ENCODE data around the gene UCP3.

GRCh38 chr11:73991471-73992006 lies 17.3 kb downstream of the UCP3 start:
- TF ChIP-seq CTCF (conservative IDR thresholded peaks at IDR 0.05; ENCODE audit: low read depth, low read length) (no peak), EZH2phosphoT487 (IDR thresholded peaks at IDR 0.05; ENCODE audit: borderline replicate concordance, low read length) (no peak), EZH2 (IDR thresholded peaks at IDR 0.05; ENCODE audit: low read length, unreplicated experiment) (no peak)

All from PC-3 (cell line).